Heart left ventricle (tissue), 16 donors: ENCODE measurements around the gene ARID3B. TPM values are rescaled to one million over a fixed set of nuclear protein-coding genes. Genes with fewer than 3 reads are reported as not detected.

Source experiments
- ATAC-seq, 4 donors: fragments of 200-7000 bp; cut with Tn5 transposase; one replicate each; pipeline ENCODE4 v1.9.1; 2020 to 2022; ENCODE audit warnings: moderate library complexity in 4 of 4, mild to moderate bottlenecking in 3 of 4, moderate number of reproducible peaks in 1 of 4
- DNase-seq, 5 donors: peaks; one replicate each; pipeline ENCODE4 v3.0.0-alpha.2; 2020
- H3K27ac ChIP-seq, 12 donors: fragments of 200-600 bp; sonication (generic) in 4 of 12; one replicate each; pipeline versions ENCODE4 v1.5.0 to v1.8.0; 2016 to 2022; ENCODE audit warnings: mild to moderate bottlenecking in 2 of 12
- H3K27me3 ChIP-seq, 9 donors: fragments of 200-600 bp; sonication (generic) in 2 of 9; one replicate each; pipeline versions ENCODE4 v1.5.1 to v1.8.0; 2016 to 2022; ENCODE audit warnings: mild to moderate bottlenecking in 3 of 9
- H3K36me3 ChIP-seq, 9 donors: fragments of 200-600 bp; sonication (generic) in 2 of 9; one replicate each; pipeline versions ENCODE4 v1.5.0 to v1.8.0; 2018 to 2022; ENCODE audit warnings: mild to moderate bottlenecking in 2 of 9
- H3K4me1 ChIP-seq, 12 donors: fragments of 200-600 bp; sonication (generic) in 4 of 12; one replicate each; pipeline versions ENCODE4 v1.5.0 to v1.8.0; 2016 to 2022; ENCODE audit warnings: mild to moderate bottlenecking in 3 of 12
- H3K4me3 ChIP-seq, 12 donors: fragments of 200-600 bp; sonication (generic) in 4 of 12; one replicate each; pipeline versions ENCODE4 v1.5.0 to v1.8.0; 2017 to 2022; ENCODE audit warnings: mild to moderate bottlenecking in 9 of 12, moderate library complexity in 4 of 12
- H3K9me3 ChIP-seq, 12 donors: fragments of 200-600 bp; sonication (generic) in 4 of 12; one replicate each; pipeline versions ENCODE4 v1.5.0 to v1.8.0; 2016 to 2022; ENCODE audit warnings: mild to moderate bottlenecking in 1 of 12
- CTCF ChIP-seq, 12 donors: fragments of 200-600 bp; sonication (generic) in 4 of 12; IDR thresholded peaks; one replicate each; pipeline versions ENCODE4 v1.5.0 to v1.8.0; 2018 to 2022; ENCODE audit warnings: antibody characterized with exemption in 12 of 12, mild to moderate bottlenecking in 5 of 12
- POLR2A ChIP-seq, 2 donors: fragments of 450-650 bp; IDR thresholded peaks; one replicate each; pipeline ENCODE4 v1.6.1; 2017; ENCODE audit warnings: antibody characterized with exemption in 2 of 2, mild to moderate bottlenecking in 2 of 2, moderate library complexity in 2 of 2
- WGBS, 4 donors: extraction: QIAGEN DNeasy Blood & Tissue Kit in 2 of 4; methylation state at CpG; one replicate each; pipeline versions ENCODE4 v1.1.5 to v1.1.7; 2013 to 2018; 5-methylcytosine and 5-hydroxymethylcytosine counted together
- intact Hi-C, 10 donors: fragments of 100-400 bp; cut with DNase I; formaldehyde crosslinking; loops; one replicate each; pipeline versions ENCODE4 v1.11.1 to v1.14.2; 2022
- polyA plus RNA-seq, 2 donors: library from polyadenylated mRNA; stranded (reverse); fragments of 200-250 nt; gene quantifications; one replicate each; pipeline ENCODE4 v1.2.3, GENCODE V29; 2013
- total RNA-seq, 9 donors: library from RNA; depleted of rRNA in 2 of 9; stranded (reverse); fragments of >200 nt in 2 of 9; fragmentation: NEBNext Ultra II Directional in 3 of 9; extraction: Animal tissue kit (Norgen Biotek cat#: 25700) in 3 of 9; gene quantifications; one replicate each; pipeline versions ENCODE4 v1.1.0 to v1.2.4, GENCODE V29; 2016 to 2023
- donor health status: ischemic (EF 13 %, LVEDD 7.1; RV severe dilation, severe dysfunction).
- donor health status: healthy with polysubstance abuse.
- donor health status: DM: no; HTN: yes; CAD: no.
- donor health status: DM: no; HTN: no; CAD: no.
- donor health status: ischemic (EF 25% LVEDD 6.9; RV normal size, moderate dysfunction).
- donor health status: ischemic (EF 25% LVEDD 5.7; RV mildly dilated, moderate dysfunction).
- donor health status: healthy.
- donor health status: DM: yes; HTN: yes; CAD: no.
- donor health status: ischemic (EF 35%, LVEDD 5.7; RV mildly dilated, moderate dysfunction).
- donor health status: nonischemic (EF 11% LVEDD 7.7; RV severe dilation, severe dysfunction).
- donor health status: DM: yes; HTN: yes; CAD: no.
- donor health status: PGD.
- donor health status: ischemic (EF 29% LVEDD 5.4; RV normal size, mild dysfunction).
- donor health status: nonischemic (EF 23%, LVEDD 6.1; RV moderate dilation, normal function).

ARID3B gene
- total and polyA plus RNA-seq, 11 donors = 1.3 to 4.3 (median 2.1) TPM

DNA sequence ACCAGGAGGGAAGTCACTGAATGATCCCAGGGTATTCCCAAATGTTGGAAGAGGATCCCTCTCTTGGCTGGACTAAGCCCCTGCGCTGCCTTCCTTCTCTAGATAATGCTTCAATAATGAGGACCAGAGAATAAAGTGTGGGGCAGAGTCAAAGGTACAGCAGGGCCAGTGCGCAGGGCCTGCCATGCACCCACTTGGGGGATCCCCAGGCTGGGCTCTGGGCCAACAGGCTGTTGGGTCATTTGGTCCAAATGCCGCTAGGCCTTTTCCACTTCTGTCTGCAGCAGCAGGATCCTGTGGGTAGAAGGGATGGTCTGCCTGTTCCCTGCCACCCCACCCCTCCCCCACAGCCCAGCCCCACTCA, 68.9 kb downstream of the ARID3B start:
- H3K27me3 ChIP-seq = no peaks in the 10 kb centered on the region
- intact Hi-C loops = loop anchor here in 6 of 10 donors (5.0 to 10.0 kb wide), 3 partner anchors 63 to 145 kb away; partner anchors contain the start of genes UBL7 (in 3 of the 6) and ARID3B (in 1 of the 6)
- WGBS, 4 donors = 75 to 88% (median 79%) methylated on average over 3 of the region's 3 CpGs
- no peak overlapping the region for H3K4me3 ChIP-seq
- peak overlapping the region in 5 of 12 donors; percentile 1 to 46 (median 26) for H3K27ac ChIP-seq
- no peaks in the 10 kb centered on the region for H3K9me3 ChIP-seq
- no peak for TF ChIP-seq POLR2A (IDR thresholded peaks at IDR 0.05)
- no peak for TF ChIP-seq CTCF (IDR thresholded peaks at IDR 0.05)
- ATAC-seq (peak in 1 of 4 donors; percentile 1), DNase-seq (no peak)
- H3K36me3 ChIP-seq = no peaks in the 10 kb centered on the region
- H3K4me1 ChIP-seq = peaks cover 0 to 34% (median 17%) of the 10 kb centered on the region in 12 donors

- no peaks in the 10 kb centered on the region for H3K9me3 ChIP-seq
- DNase-seq = peak in 3 of 5 donors; percentile 44 to 75 (median 51)
- no peak overlapping the region for H3K4me3 ChIP-seq
- ATAC-seq = peak; percentile 17 to 72 (median 34)
- H3K4me1 ChIP-seq = peaks cover 0 to 38% (median 17%) of the 10 kb centered on the region in 12 donors
- TF ChIP-seq CTCF (IDR thresholded peaks at IDR 0.05) (no peak), POLR2A (IDR thresholded peaks at IDR 0.05) (no peak)
- H3K27ac ChIP-seq = peak overlapping the region in 6 of 12 donors; percentile 1 to 46 (median 25)
- no peaks in the 10 kb centered on the region for H3K36me3 ChIP-seq
- WGBS, 4 donors = 34 to 60% (median 42%) methylated on average over 3 to 7 of the region's 7 CpGs
- H3K27me3 ChIP-seq = no peaks in the 10 kb centered on the region
- intact Hi-C loops = loop anchor here in 6 of 10 donors (5.0 to 10.0 kb wide), 3 partner anchors 63 to 146 kb away; partner anchors contain the start of genes UBL7 (in 3 of the 6) and ARID3B (in 1 of the 6)
Measured at GRCh38 chr15:74610302-74610951, 69.4 kb downstream of the ARID3B start.

DNA sequence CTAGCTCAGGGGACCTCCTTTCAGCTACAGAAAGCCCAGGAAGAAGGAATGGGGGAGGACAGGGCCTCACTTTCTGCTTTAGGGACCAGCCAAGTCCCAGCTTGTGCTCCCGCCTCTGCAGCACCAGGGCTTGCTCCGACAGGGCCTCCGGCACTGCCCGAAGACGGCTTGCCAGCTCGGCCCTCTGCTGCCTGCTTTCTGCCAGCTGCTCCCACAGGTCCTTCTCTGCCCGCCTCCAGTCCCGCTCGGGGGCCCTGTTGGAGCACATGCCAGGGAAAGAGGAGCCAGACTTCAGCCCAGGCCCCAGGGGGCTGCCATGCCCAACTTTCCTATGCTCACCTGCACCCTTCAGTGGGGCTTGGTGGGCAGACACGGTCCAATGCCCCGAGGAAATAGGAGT, 70.3 kb downstream of the ARID3B start:
- intact Hi-C loops = loop anchor here in 6 of 10 donors (5.0 to 10.0 kb wide), 3 partner anchors 64 to 147 kb away; partner anchors contain the start of genes UBL7 (in 3 of the 6) and ARID3B (in 1 of the 6)
- 65 to 88% (median 79%) methylated on average over 10 to 11 of the region's 11 CpGs for WGBS, 4 donors
- Histone ChIP-seq H3K27me3 (no peaks in the 10 kb centered on the region), H3K4me3 (no peak overlapping the region), H3K9me3 (no peaks in the 10 kb centered on the region), H3K36me3 (no peaks in the 10 kb centered on the region), H3K4me1 (peaks cover 0 to 40% (median 18%) of the 10 kb centered on the region in 12 donors), H3K27ac (peak overlapping the region in 4 of 12 donors; percentile 8 to 46 (median 30))
- TF ChIP-seq POLR2A (IDR thresholded peaks at IDR 0.05) = no peak
- no peak for TF ChIP-seq CTCF (IDR thresholded peaks at IDR 0.05)
- ATAC-seq (no peak), DNase-seq (peak in 1 of 5 donors; percentile 56)

DNA sequence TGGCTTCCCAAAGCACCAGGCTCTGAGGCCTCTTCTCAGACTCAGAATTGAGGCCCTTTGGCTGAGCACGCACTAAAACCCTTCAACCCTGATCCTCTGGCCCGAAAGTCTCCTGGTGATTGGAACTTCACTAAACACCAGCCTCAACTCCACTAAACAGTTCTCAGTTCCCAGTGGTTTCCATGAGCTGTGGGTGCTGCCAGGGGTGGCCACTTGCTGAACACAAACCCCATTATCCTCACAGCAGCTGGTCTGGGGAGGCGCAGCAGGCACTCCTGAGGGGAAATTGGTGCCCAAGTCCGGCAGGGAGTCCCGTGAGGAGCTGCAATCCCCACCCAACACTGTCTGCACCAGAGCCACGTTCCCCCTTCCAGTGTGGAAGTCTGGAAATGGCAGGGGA, 70.8 kb downstream of the ARID3B start:
- intact Hi-C loops = loop anchor here in 7 of 10 donors (2.0 to 10.0 kb wide), 4 partner anchors 65 to 147 kb away; partner anchors contain the start of genes UBL7 (in 3 of the 7) and ARID3B (in 1 of the 7)
- no peak for DNase-seq
- TF ChIP-seq POLR2A (IDR thresholded peaks at IDR 0.05) (no peak), CTCF (IDR thresholded peaks at IDR 0.05) (no peak)
- Histone ChIP-seq H3K27me3 (no peaks in the 10 kb centered on the region), H3K4me3 (no peak overlapping the region), H3K4me1 (peaks cover 0 to 45% (median 22%) of the 10 kb centered on the region in 12 donors), H3K9me3 (no peaks in the 10 kb centered on the region), H3K27ac (peak overlapping the region in 1 of 12 donors; percentile 45), H3K36me3 (no peaks in the 10 kb centered on the region)
- WGBS, 4 donors = 87 to 92% (median 90%) methylated on average over 3 to 6 of the region's 6 CpGs
- ATAC-seq = no peak
